Keratinocyte (primary cell): ENCODE results near the gene DCLRE1C. TPM values are rescaled to one million over a fixed set of nuclear protein-coding genes. Genes with fewer than 3 reads are reported as not detected.

ENCODE experiments used
- DNase-seq: peaks from one replicate; pipeline ENCODE4 v3.0.0-alpha.2; 2011; ENCODE audit warnings: low read depth, missing footprints, low spot score
- FAIRE-seq: peaks from 2 replicates; lab custom pipeline; 2011; peaks lifted over from hg19 to GRCh38; lab: Jason Lieb, UNC
- H2AFZ ChIP-seq: 2 replicates; pipeline ENCODE4 v1.6.0; 2012; ENCODE audit warnings: low read length, control low read depth, inconsistent platforms; ENCODE audit not compliant: control insufficient read depth
- H3K27ac ChIP-seq: 2 replicates; pipeline ENCODE4 v1.5.1; 2011; ENCODE audit warnings: low read length; ENCODE audit not compliant: control insufficient read depth, insufficient read depth
- H3K27me3 ChIP-seq: 3 replicates; pipeline ENCODE4 v1.6.0; 2011; ENCODE audit warnings: low read length; ENCODE audit not compliant: control insufficient read depth, insufficient read depth; ENCODE audit errors: extremely low read depth
- H3K36me3 ChIP-seq, 2 experiments: 2 replicates in 1 of 2; 3 replicates in 1 of 2; pipeline ENCODE4 v1.5.1; 2011; ENCODE audit warnings: low read length in 2 of 2, mild to moderate bottlenecking in 1 of 2; ENCODE audit not compliant: control insufficient read depth in 2 of 2, insufficient read depth in 2 of 2; ENCODE audit errors: extremely low read depth in 1 of 2
- H3K4me1 ChIP-seq: 3 replicates; pipeline ENCODE4 v1.5.1; 2011; ENCODE audit warnings: low read length; ENCODE audit not compliant: control insufficient read depth, insufficient read depth; ENCODE audit errors: extremely low read depth
- H3K4me2 ChIP-seq: 3 replicates; pipeline ENCODE4 v1.6.0; 2011; ENCODE audit warnings: low read depth, low read length; ENCODE audit not compliant: control insufficient read depth, insufficient read depth; ENCODE audit errors: extremely low read depth
- H3K4me3 ChIP-seq, 3 experiments: fragments of 200-600 bp in 1 of 3; sonication (generic) in 1 of 3; 2 replicates in 2 of 3; 3 replicates in 1 of 3; pipeline ENCODE4 v1.5.1; 2011 to 2016; ENCODE audit warnings: low read length in 3 of 3, mild to moderate bottlenecking in 3 of 3, control low read depth in 2 of 3, inconsistent platforms in 1 of 3, low read depth in 1 of 3, mixed read lengths in 1 of 3, mixed run types in 1 of 3, moderate library complexity in 1 of 3; ENCODE audit not compliant: control insufficient read depth in 2 of 3, insufficient read depth in 2 of 3; ENCODE audit errors: extremely low read depth in 1 of 3
- H3K79me2 ChIP-seq: 2 replicates; pipeline ENCODE4 v1.6.0; 2012; ENCODE audit warnings: low read length; ENCODE audit not compliant: control insufficient read depth, insufficient read depth
- H3K9ac ChIP-seq: 3 replicates; pipeline ENCODE4 v1.6.0; 2011; ENCODE audit warnings: low read length; ENCODE audit not compliant: control insufficient read depth, insufficient read depth; ENCODE audit errors: extremely low read depth
- H3K9me1 ChIP-seq: 3 replicates; pipeline ENCODE4 v1.6.0; 2011; ENCODE audit warnings: low read length; ENCODE audit not compliant: control insufficient read depth, insufficient read depth; ENCODE audit errors: extremely low read depth
- H3K9me3 ChIP-seq: 2 replicates; pipeline ENCODE4 v1.5.1; 2012; ENCODE audit warnings: low read depth, low read length; ENCODE audit not compliant: control insufficient read depth
- H4K20me1 ChIP-seq: 3 replicates; pipeline ENCODE4 v1.6.0; 2011; ENCODE audit warnings: low read length; ENCODE audit not compliant: control insufficient read depth, insufficient read depth; ENCODE audit errors: extremely low read depth
- CTCF ChIP-seq, 3 experiments: IDR thresholded peaks in 1 of 3; conservative IDR thresholded peaks in 1 of 3; optimal IDR thresholded peaks in 1 of 3; 2 replicates in 2 of 3; 3 replicates in 1 of 3; pipeline versions ENCODE3 to v1.5.1; 2011; ENCODE audit warnings: low read length in 3 of 3, mild to moderate bottlenecking in 3 of 3, moderate library complexity in 2 of 3, control low read depth in 1 of 3, inconsistent platforms in 1 of 3; ENCODE audit not compliant: insufficient read depth in 2 of 3; ENCODE audit errors: extremely low read depth in 1 of 3
- EZH2 ChIP-seq: IDR thresholded peaks from one replicate; pipeline ENCODE4 v1.6.1; 2012; ENCODE audit warnings: inconsistent platforms, mild to moderate bottlenecking, low read length, moderate library complexity
- dilution Hi-C: fragments of 300-500 bp; cut with MboI; formaldehyde crosslinking; loops from one replicate; pipeline ENCODE4 v1.7.0; 2020; ENCODE audit warnings: low sequenced_read_pairs; ENCODE audit not compliant: extremely low pct_ligation_motif_present
- polyA plus RNA-seq, 5 experiments: library from polyadenylated mRNA; depleted of rRNA in 3 of 5; stranded (reverse) in 3 of 5; stranded (forward) in 1 of 5; unstranded in 1 of 5; fragments of >200 nt; gene quantifications; 1 replicate in 1 of 5; 2 replicates in 3 of 5; 3 replicates in 1 of 5; pipeline versions ENCODE4 v1.2.1 to v1.2.3, GENCODE V29; 2011 to 2012; ENCODE audit warnings: missing spikeins in 2 of 5, low read depth in 1 of 5, low replicate concordance in 1 of 5

DCLRE1C gene
- polyA plus RNA-seq, 1 donor (not counting 4 experiments of a cell fraction or from before 2014, with no cell fraction given) = 9.1 TPM

DNA sequence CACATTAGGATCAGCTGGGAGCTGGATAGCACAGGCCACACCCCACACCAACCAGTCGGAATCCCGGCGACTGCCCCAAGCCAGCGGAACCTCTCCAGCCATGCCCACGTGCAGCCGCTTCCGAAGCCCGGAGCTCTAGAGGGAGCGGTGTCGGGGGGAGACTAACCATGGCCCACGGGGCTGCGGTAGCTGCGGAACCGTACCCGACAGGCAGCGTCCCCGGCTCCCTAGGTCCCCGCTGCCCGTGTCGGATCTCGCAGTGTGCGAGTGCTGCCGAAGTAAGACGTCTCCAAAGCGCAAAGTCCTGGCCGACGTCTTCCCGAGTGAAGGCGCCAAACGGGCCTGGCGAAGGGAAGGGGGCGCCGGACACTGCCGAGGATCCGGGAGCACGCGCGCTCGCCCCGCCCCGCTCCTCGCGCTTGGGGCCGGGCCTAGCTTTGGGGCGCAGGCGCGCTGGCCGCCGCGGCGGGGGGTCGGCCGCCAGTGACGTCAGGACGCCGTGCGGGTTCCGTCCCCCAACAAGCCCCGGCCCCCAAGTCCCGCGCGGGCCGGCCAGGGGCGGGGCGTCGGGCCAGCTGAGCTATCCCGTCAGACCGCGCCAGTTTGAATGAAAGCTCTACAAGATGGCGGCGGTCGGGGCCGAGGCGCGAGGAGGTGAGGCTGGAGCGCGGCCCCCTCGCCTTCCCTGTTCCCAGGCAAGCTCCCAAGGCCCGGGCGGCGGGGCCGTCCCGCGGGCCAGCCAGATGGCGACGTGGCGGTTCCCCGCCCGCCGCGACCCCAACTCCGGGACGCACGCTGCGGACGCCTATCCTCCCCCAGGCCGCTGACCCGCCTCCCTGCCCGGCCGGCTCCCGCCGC, 75.4 kb downstream of the DCLRE1C start, which contains the start of gene SUV39H2:
Gene SUV39H2 (plus strand): TSS at position 601 of the 858 bp plus-strand sequence. CDS start 23 bp downstream, at position 624.
- peak within 1 kb of the TSS; percentile 97 for H3K4me2 ChIP-seq
- peak within 1 kb of the TSS; percentile 89 to 100 (median 94) for H3K4me3 ChIP-seq
- dilution Hi-C loops = no loop called here
- no peaks in the 10 kb centered on the region for H3K9me3 ChIP-seq
- FAIRE-seq = no peak
- H3K36me3 ChIP-seq = peaks cover 2 to 7% of the 10 kb centered on the region in 2 experiments
- peak within 1 kb of the TSS; percentile 96 for H3K27ac ChIP-seq
- DNase-seq = peak; percentile 58
- TF ChIP-seq CTCF (optimal IDR thresholded peaks at IDR 0.05 in 1 of 3, IDR thresholded peaks at IDR 0.05 in 1 of 3, conservative IDR thresholded peaks at IDR 0.05 in 1 of 3; ENCODE audit: extremely low read depth in 1 of 3, insufficient read depth in 2 of 3, low read length in 3 of 3) = peak in 1 of 3 experiments; percentile 5
- TF ChIP-seq EZH2 = no peak
- H3K9me1 ChIP-seq = peaks cover 2% of the 10 kb centered on the region
- H3K27me3 ChIP-seq = no peaks in the 10 kb centered on the region
- H3K79me2 ChIP-seq = peaks cover 60% of the 10 kb centered on the region
- peak within 1 kb of the TSS; percentile 99 for H3K9ac ChIP-seq
- H3K4me1 ChIP-seq = peaks cover 25% of the 10 kb centered on the region
- no peaks in the 10 kb centered on the region for H4K20me1 ChIP-seq
- H2AFZ ChIP-seq = peak within 1 kb of the TSS; percentile 95

DNA sequence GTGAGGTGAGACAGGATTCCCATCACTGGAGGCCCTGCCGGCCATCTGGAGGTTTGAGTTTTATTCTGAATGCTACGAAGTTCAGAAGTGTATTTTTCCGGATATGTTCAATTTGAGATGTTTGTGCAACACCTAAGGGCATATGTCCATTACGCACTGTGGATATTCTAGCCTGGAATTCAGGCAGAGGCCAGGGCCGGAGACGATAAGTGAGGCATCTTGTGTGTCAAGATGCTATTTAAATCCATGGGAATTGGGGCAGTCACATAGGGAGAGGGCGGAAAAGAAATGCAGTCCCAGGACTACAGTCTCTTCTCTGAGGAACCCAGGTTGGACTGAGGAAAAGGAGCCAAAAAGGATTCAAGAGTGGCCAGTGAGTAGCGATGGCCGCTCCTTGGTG, 77.1 kb downstream of the DCLRE1C start:
- dilution Hi-C loops = no loop called here
- DNase-seq = no peak
- H3K4me1 ChIP-seq = peaks cover 36% of the 10 kb centered on the region
- peak overlapping the region; percentile 88 for H3K4me2 ChIP-seq
- H3K27ac ChIP-seq = peak overlapping the region; percentile 96
- no peaks in the 10 kb centered on the region for H4K20me1 ChIP-seq
- no peaks in the 10 kb centered on the region for H3K27me3 ChIP-seq
- no peak for FAIRE-seq
- peaks cover 2% of the 10 kb centered on the region for H3K9me1 ChIP-seq
- no peak for TF ChIP-seq CTCF (optimal IDR thresholded peaks at IDR 0.05 in 1 of 3, IDR thresholded peaks at IDR 0.05 in 1 of 3, conservative IDR thresholded peaks at IDR 0.05 in 1 of 3; ENCODE audit: extremely low read depth in 1 of 3, insufficient read depth in 2 of 3, low read length in 3 of 3)
- TF ChIP-seq EZH2 = no peak
- H3K79me2 ChIP-seq = peaks cover 52% of the 10 kb centered on the region
- no peak overlapping the region for H2AFZ ChIP-seq
- no peak overlapping the region for H3K9ac ChIP-seq
- peak overlapping the region in 1 of 3 experiments; percentile 89 for H3K4me3 ChIP-seq
- no peaks in the 10 kb centered on the region for H3K9me3 ChIP-seq
- peaks cover 1 to 9% of the 10 kb centered on the region in 2 experiments for H3K36me3 ChIP-seq
